GM19239 (cell line): ENCODE data around the gene AIG1.
A peak's percentile ranks its signal among the peaks of the same experiment; 100 is the strongest.

Source experiments
- DNase-seq: peaks from one replicate; pipeline ENCODE4 v3.0.0; 2011; ENCODE audit warnings: low spot score; ENCODE audit not compliant: insufficient read length
- FAIRE-seq: peaks from 2 replicates; lab custom pipeline; 2011; peaks lifted over from hg19 to GRCh38; lab: Jason Lieb, UNC

Gene AIG1

GRCh38 chr6:143185288-143185687 is 124.6 kb downstream of the AIG1 start:
- FAIRE-seq = no peak
- DNase-seq = no peak

- DNase-seq (no peak), FAIRE-seq (no peak)
Measured at GRCh38 chr6:143187238-143187923, 126.7 kb downstream of the AIG1 start.

GRCh38 chr6:143188292-143188691 is 127.6 kb downstream of the AIG1 start:
- no peak for FAIRE-seq
- no peak for DNase-seq

- FAIRE-seq = no peak
- DNase-seq = no peak
Measured at GRCh38 chr6:143191361-143191760, 130.7 kb downstream of the AIG1 start.

GRCh38 chr6:143192766-143193165 is 132.1 kb downstream of the AIG1 start:
- FAIRE-seq (no peak), DNase-seq (no peak)

GRCh38 chr6:143193571-143194094 is 132.9 kb downstream of the AIG1 start:
- no peak for DNase-seq
- no peak for FAIRE-seq

- no peak for DNase-seq
- no peak for FAIRE-seq
Measured at GRCh38 chr6:143194095-143194589, 133.5 kb downstream of the AIG1 start.

GRCh38 chr6:143195349-143195845 is 134.7 kb downstream of the AIG1 start:
- FAIRE-seq = no peak

GRCh38 chr6:143196525-143197225 is 136.0 kb downstream of the AIG1 start:
- FAIRE-seq (no peak), DNase-seq (no peak)

More at GRCh38 chr6:143195349-143195845, 134.7 kb downstream of the AIG1 start:
- no peak for DNase-seq

GRCh38 chr6:143197377-143197776 is 136.7 kb downstream of the AIG1 start:
- FAIRE-seq = no peak

GRCh38 chr6:143198312-143198711 is 137.6 kb downstream of the AIG1 start:
- FAIRE-seq = no peak
- DNase-seq = no peak

More at GRCh38 chr6:143197377-143197776, 136.7 kb downstream of the AIG1 start:
- no peak for DNase-seq

- FAIRE-seq (no peak), DNase-seq (no peak)
Measured at GRCh38 chr6:143199291-143199690, 138.6 kb downstream of the AIG1 start.

- FAIRE-seq = no peak
- no peak for DNase-seq
Measured at GRCh38 chr6:143200167-143200770, 139.6 kb downstream of the AIG1 start.

GRCh38 chr6:143204045-143204444 is 143.4 kb downstream of the AIG1 start:
- no peak for DNase-seq
- FAIRE-seq = no peak

- DNase-seq (no peak), FAIRE-seq (no peak)
Measured at GRCh38 chr6:143205131-143205535, 144.4 kb downstream of the AIG1 start.

- DNase-seq (no peak), FAIRE-seq (no peak)
Measured at GRCh38 chr6:143205585-143205984, 144.9 kb downstream of the AIG1 start.

GRCh38 chr6:143205991-143206390 is 145.3 kb downstream of the AIG1 start:
- no peak for DNase-seq
- peak; percentile 39 for FAIRE-seq

GRCh38 chr6:143206550-143206949 is 145.9 kb downstream of the AIG1 start:
- DNase-seq (no peak), FAIRE-seq (no peak)

GRCh38 chr6:143210420-143210819 is 149.7 kb downstream of the AIG1 start:
- FAIRE-seq = no peak
- DNase-seq = no peak

- DNase-seq (no peak), FAIRE-seq (no peak)
Measured at GRCh38 chr6:143213859-143214376, 153.2 kb downstream of the AIG1 start.
